HG03045 (cell line): ENCODE measurements around the gene ZNF230.

Experiments
- ATAC-seq: cut with Tn5 transposase; IDR thresholded peaks from one replicate; pipeline ENCODE4 v1.9.1; 2021; ENCODE audit warnings: mild to moderate bottlenecking, moderate library complexity; ENCODE audit not compliant: unreplicated experiment

Gene ZNF230

GRCh38 chr19:44032001-44032610 lies 29.3 kb downstream of the ZNF230 start:
- ATAC-seq, result no peak

- no peak for ATAC-seq
These were observed 39.4 kb downstream of the ZNF230 start for GRCh38 chr19:44042147-44042546.

GRCh38 chr19:44050740-44051649 lies 48.2 kb downstream of the ZNF230 start:
- no peak for ATAC-seq

- ATAC-seq, result no peak
These were observed 49.1 kb downstream of the ZNF230 start, which contains the start of gene ZNF223 for GRCh38 chr19:44051650-44052402. Gene ZNF223 (plus strand): TSS chr19:44052036. CDS start chr19:44055177, 3,141 bp downstream.

DNA sequence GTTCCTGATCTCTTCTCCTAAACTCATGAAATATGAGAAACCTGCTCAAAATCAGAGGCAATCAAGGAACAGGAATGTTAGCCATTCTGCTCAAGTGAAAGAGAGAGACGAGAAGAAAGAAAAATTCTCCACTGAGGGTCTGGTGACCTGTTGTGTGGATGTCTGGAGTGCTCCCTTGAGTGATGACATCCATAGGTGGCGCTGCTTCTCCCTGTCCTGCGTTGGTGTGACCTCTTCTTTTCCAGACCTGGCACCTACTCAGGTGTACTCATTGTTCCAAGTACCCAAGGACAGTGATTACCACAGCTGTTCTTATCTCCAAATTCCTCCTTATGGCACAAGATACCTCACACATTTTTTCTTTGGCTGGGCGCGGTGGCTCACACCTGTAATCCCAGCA lies 53.1 kb downstream of the ZNF230 start:
- no peak for ATAC-seq

- ATAC-seq, result no peak
These were observed 56.5 kb downstream of the ZNF230 start for GRCh38 chr19:44059229-44059628.

DNA sequence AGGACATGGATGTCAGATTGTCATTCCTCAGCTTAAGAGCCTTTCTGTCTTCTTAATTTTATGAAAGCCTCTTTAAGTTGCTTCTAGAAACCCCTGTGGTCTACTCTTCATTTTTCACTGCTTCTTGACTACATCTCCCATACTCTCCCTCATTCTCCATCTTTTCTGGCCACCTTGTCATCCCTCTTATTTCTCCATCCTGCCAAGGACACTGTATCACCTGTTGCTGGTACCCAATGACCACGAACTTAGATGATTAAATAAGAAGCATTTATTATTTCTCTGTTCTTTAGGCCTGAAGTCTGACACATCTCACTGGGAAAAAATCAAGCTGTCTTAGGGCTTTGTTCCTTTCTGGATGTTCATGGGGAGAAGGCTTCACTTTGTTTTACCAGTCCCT lies 58.3 kb downstream of the ZNF230 start:
- ATAC-seq, result no peak
